ENCODE data around the gene SIN3A.
"Not testable (repeated sequence)": the region's sequence is repeated elsewhere in the genome, so short reads cannot be mapped to it uniquely, and the experiment has no call there.

SIN3A gene

DNA sequence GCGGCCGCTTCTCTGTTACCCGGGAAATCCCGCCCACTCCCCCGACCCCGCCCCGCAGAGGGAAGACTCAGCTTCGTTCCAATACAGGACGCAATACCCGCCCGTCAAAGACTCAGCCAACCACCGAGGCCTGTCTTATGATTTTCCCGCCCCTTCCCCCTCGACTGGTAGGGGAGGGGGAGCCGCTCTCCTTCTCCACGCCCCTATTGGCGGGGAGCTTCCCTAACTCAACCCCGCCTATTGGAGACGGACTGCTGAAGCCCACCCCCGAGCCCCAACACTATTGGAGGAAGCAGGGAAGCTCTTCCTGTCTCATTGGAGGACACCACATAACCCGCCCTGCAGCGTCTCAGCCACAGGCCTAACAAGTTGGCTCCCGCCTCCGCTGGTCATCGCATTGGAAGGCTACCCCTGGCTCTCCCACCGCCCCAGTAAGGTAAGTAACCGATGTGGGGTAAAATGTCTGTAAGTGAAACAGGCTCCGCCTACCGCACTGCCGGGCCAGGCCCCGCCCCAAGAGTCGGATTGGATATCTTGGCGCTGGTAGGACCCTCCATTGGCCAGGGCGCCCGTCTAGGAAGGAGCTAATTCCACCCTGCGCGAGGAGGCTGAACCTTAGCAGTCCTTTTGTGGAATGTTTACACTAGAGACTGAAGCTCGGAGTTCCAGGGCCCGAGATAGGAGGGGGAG, at the start of gene SIN3A:
Gene SIN3A (minus strand): TSS at position 17 of the 690 bp plus-strand sequence. CDS start 21,315 bp downstream, outside the sequence.
- DNase-seq (ENCODE audit: low read depth) = peak; percentile 100
- Histone ChIP-seq H3K9me3 (ENCODE audit: control insufficient read depth, low read length) (no peaks in the 10 kb centered on the region), H3K4me1 (ENCODE audit: control insufficient read depth, insufficient read depth, low read length) (peaks cover 28% of the 10 kb centered on the region), H3K27me3 (replicated peaks; ENCODE audit: control insufficient read depth, insufficient read depth, low read length) (no peaks in the 10 kb centered on the region), H3K9ac (ENCODE audit: low read length) (peak within 1 kb of the TSS; percentile 89), H3K36me3 (ENCODE audit: control insufficient read depth, insufficient read depth, low read length, severe bottlenecking) (no peaks in the 10 kb centered on the region), H3K4me3 (ENCODE audit: low read length) (peak within 1 kb of the TSS; percentile 94)

DNA sequence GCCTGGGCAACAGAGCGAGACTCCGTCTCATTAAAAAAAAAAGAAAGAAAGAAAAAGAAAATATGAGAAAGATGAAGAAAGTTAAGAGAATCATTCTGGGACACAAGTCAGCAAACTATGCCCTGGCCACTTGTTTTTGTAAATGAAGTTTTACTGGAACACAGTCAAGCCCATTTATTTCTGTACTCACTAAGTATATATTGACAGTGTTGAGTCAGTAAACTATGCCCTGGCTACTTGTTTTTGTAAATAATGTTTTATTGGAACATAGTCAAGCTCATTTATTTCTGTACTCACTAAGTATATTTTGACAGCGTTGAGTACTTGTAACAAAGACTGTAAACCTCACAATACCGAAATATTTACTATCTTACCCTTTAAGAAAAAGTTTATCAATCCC, 42.2 kb upstream of the SIN3A start:
- Histone ChIP-seq H3K36me3 (ENCODE audit: control insufficient read depth, insufficient read depth, low read length, severe bottlenecking) (peaks cover 28% of the 10 kb centered on the region), H3K4me3 (ENCODE audit: low read length) (no peak overlapping the region), H3K27me3 (replicated peaks; ENCODE audit: control insufficient read depth, insufficient read depth, low read length) (no peaks in the 10 kb centered on the region), H3K9ac (ENCODE audit: low read length) (no peak overlapping the region), H3K4me1 (ENCODE audit: control insufficient read depth, insufficient read depth, low read length) (no peaks in the 10 kb centered on the region), H3K9me3 (ENCODE audit: control insufficient read depth, low read length) (peaks cover 3% of the 10 kb centered on the region)
- DNase-seq (ENCODE audit: low read depth) = no peak

DNA sequence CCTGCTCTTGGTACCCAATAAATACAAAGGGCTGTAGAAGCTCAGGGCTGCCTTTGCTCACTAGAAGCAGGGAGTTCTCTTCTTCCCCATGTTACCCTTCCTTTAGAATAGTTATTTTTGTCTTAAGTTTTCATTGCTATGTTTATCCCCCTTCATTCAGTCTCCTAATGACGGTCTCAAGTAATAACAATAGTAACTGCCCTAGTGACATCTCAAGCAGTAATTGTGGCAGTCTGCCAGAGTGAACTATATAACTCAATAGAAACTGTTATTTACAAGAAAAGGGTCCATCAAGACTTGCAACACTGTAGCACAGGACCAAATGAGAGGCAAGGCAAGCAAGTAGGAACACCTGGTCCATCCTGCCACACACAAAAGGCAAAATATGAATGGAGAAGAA, 32.5 kb upstream of the SIN3A start:
- Histone ChIP-seq H3K9ac (ENCODE audit: low read length) (no peak overlapping the region), H3K4me1 (ENCODE audit: control insufficient read depth, insufficient read depth, low read length) (no peaks in the 10 kb centered on the region), H3K9me3 (ENCODE audit: control insufficient read depth, low read length) (no peaks in the 10 kb centered on the region), H3K36me3 (ENCODE audit: control insufficient read depth, insufficient read depth, low read length, severe bottlenecking) (peaks cover 25% of the 10 kb centered on the region), H3K4me3 (ENCODE audit: low read length) (no peak overlapping the region), H3K27me3 (replicated peaks; ENCODE audit: control insufficient read depth, insufficient read depth, low read length) (no peaks in the 10 kb centered on the region)
- no peak for DNase-seq (ENCODE audit: low read depth)

DNA sequence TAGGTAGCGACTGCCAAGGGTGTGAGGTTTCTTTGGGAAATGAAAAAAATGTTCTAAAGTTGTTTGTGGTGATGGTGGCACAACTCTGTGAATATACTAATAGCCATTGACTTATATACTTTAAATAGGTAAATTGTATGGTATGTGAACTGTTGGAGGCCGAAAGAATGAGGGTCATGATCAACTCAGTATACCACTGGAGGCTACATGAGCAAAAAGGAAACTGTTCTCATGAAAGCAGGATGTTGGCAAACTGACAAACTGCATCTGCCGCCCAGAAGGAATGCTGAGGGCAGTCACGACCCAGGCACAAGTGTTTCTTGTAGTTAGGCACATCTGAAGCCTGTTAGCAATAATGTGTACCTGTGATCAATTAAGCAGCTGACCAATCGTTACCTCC, 32.1 kb upstream of the SIN3A start:
- not testable (repeated sequence) for H3K9me3 ChIP-seq (ENCODE audit: control insufficient read depth, low read length); DNase-seq (ENCODE audit: low read depth); H3K9ac ChIP-seq (ENCODE audit: low read length); H3K4me3 ChIP-seq (ENCODE audit: low read length); H3K4me1 ChIP-seq (ENCODE audit: control insufficient read depth, insufficient read depth, low read length); H3K27me3 ChIP-seq (replicated peaks; ENCODE audit: control insufficient read depth, insufficient read depth, low read length)
- H3K36me3 ChIP-seq (ENCODE audit: control insufficient read depth, insufficient read depth, low read length, severe bottlenecking) = peaks cover 28% of the 10 kb centered on the region

DNA sequence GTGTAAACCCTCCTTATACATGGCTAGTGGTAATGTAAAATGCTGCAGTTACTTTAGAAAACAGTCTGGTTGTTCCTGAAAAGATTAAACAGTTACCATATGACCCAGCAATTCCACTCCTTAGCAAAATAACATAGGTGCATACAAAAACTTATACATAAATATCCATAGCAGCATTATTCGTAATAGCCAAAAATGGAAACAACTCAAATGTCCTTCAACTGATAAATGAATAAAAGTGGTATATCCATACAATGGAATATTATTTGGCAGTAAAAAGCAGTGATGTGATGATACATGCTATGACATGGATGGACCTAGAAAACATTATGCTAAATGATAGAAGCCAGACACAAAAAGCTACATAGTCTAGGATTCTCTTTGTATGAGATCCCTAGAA, 31.6 kb upstream of the SIN3A start:
- no peak for DNase-seq (ENCODE audit: low read depth)
- no peaks in the 10 kb centered on the region for H3K9me3 ChIP-seq (ENCODE audit: control insufficient read depth, low read length)
- H3K27me3 ChIP-seq (replicated peaks; ENCODE audit: control insufficient read depth, insufficient read depth, low read length) = no peaks in the 10 kb centered on the region
- H3K36me3 ChIP-seq (ENCODE audit: control insufficient read depth, insufficient read depth, low read length, severe bottlenecking) = peaks cover 32% of the 10 kb centered on the region
- no peak overlapping the region for H3K4me3 ChIP-seq (ENCODE audit: low read length)
- H3K4me1 ChIP-seq (ENCODE audit: control insufficient read depth, insufficient read depth, low read length) = no peaks in the 10 kb centered on the region
- H3K9ac ChIP-seq (ENCODE audit: low read length) = no peak overlapping the region

DNA sequence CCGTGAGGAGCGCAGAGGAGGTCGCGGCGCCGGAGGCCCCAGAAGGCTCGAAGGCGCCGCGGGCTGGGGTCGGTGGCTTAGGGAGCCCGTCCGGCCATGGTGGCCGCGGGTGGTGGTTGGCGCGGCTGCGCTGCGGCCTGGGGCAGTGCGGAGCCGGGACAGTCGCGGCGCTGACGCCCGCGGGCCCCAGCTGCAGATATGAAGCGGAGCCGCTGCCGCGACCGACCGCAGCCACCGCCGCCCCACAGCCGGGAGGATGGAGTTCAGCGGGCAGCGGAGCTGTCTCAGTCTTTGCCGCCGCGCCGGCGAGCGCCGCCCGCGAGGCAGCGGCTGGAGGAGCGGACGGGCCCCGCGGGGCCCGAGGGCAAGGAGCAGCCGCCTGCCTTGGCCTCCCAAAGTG, 29.0 kb upstream of the SIN3A start:
- peaks cover 26% of the 10 kb centered on the region for H3K36me3 ChIP-seq (ENCODE audit: control insufficient read depth, insufficient read depth, low read length, severe bottlenecking)
- not testable (repeated sequence) for H3K4me1 ChIP-seq (ENCODE audit: control insufficient read depth, insufficient read depth, low read length); H3K27me3 ChIP-seq (replicated peaks; ENCODE audit: control insufficient read depth, insufficient read depth, low read length)

DNA sequence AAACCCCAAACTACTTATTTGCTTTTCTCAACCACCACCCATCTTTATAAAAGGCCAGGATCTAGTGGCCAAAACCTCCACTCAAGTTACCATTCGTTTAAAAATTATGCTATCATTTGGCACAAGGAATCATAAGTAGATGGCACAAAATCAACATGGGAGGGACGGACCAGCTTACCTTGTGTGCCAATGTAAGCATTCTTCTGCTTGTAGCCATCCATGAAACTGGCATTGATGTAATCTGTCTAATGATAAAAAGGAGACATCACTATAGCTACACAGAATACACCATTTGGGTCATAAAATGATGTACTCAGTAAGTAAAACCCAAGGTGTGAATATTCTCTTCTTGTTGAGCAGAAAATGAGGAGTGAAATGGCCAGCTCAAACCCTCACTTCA, 28.2 kb upstream of the SIN3A start:
- Histone ChIP-seq H3K36me3 (ENCODE audit: control insufficient read depth, insufficient read depth, low read length, severe bottlenecking) (peaks cover 33% of the 10 kb centered on the region), H3K4me1 (ENCODE audit: control insufficient read depth, insufficient read depth, low read length) (no peaks in the 10 kb centered on the region), H3K9ac (ENCODE audit: low read length) (no peak overlapping the region), H3K4me3 (ENCODE audit: low read length) (no peak overlapping the region), H3K27me3 (replicated peaks; ENCODE audit: control insufficient read depth, insufficient read depth, low read length) (no peaks in the 10 kb centered on the region), H3K9me3 (ENCODE audit: control insufficient read depth, low read length) (no peaks in the 10 kb centered on the region)
- DNase-seq (ENCODE audit: low read depth) = no peak

More for the DNA sequence above, 29.0 kb upstream of the SIN3A start:
- not testable (repeated sequence) for DNase-seq (ENCODE audit: low read depth); H3K9ac ChIP-seq (ENCODE audit: low read length); H3K9me3 ChIP-seq (ENCODE audit: control insufficient read depth, low read length); H3K4me3 ChIP-seq (ENCODE audit: low read length)

DNA sequence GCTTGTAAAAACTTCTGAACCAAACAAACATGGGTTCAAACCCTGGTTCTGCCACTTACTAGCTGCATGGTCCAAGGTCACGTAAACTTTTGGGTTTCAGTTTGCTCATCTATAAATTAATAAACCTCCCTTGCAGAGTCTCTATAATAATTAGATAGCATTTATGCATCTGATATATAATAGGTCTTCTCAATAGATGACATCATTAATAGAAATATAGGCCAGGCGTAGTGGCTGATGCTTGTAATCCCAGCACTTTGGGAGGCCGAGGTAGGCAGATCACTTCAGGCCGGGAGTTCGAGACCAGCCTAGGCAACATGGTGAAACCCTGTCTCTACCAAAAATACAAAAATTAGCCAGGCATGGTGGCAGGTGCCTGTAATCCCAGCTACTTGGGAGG, 25.6 kb upstream of the SIN3A start:
- H3K4me1 ChIP-seq (ENCODE audit: control insufficient read depth, insufficient read depth, low read length); DNase-seq (ENCODE audit: low read depth); H3K4me3 ChIP-seq (ENCODE audit: low read length); H3K9me3 ChIP-seq (ENCODE audit: control insufficient read depth, low read length); H3K9ac ChIP-seq (ENCODE audit: low read length); H3K27me3 ChIP-seq (replicated peaks; ENCODE audit: control insufficient read depth, insufficient read depth, low read length): not testable (repeated sequence)
- H3K36me3 ChIP-seq (ENCODE audit: control insufficient read depth, insufficient read depth, low read length, severe bottlenecking) = peaks cover 35% of the 10 kb centered on the region

DNA sequence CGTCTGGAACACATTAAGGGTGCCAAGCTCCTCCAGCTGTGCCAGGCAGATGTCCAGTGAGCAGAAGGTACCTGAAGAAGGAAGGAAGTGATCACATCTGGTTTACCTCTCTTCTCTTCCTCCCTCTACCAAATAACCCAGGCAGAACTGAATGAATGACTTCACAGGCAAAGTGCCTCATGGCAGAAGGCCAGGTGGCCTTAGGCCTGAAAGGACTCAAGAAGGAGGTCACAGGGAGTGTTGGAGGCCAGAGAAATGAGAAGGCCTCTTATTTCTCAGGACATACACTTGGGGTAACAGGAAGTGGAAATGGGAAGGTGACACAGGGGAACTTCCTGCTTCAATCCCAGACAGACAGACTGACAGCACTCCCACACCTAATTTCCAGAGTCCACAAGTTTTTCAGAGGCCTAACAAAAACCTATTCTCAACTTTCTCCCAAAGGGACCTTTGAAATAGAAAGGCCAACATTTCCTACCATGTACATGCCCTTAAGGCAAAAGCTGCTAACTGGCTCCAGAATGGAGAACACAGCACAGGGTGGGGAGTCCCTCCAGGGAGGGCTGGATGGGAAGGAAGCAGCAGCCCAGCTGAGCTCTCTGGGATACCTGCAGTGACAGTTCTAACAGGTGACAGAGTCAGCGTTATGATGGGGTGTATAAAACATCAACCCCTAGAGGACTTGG, 17.6 kb upstream of the SIN3A start:
- peaks cover 17% of the 10 kb centered on the region for H3K4me1 ChIP-seq (ENCODE audit: control insufficient read depth, insufficient read depth, low read length)
- peaks cover 60% of the 10 kb centered on the region for H3K36me3 ChIP-seq (ENCODE audit: control insufficient read depth, insufficient read depth, low read length, severe bottlenecking)
- no peak overlapping the region for H3K4me3 ChIP-seq (ENCODE audit: low read length)
- no peaks in the 10 kb centered on the region for H3K27me3 ChIP-seq (replicated peaks; ENCODE audit: control insufficient read depth, insufficient read depth, low read length)
- DNase-seq (ENCODE audit: low read depth) = no peak
- no peaks in the 10 kb centered on the region for H3K9me3 ChIP-seq (ENCODE audit: control insufficient read depth, low read length)
- no peak overlapping the region for H3K9ac ChIP-seq (ENCODE audit: low read length)

DNA sequence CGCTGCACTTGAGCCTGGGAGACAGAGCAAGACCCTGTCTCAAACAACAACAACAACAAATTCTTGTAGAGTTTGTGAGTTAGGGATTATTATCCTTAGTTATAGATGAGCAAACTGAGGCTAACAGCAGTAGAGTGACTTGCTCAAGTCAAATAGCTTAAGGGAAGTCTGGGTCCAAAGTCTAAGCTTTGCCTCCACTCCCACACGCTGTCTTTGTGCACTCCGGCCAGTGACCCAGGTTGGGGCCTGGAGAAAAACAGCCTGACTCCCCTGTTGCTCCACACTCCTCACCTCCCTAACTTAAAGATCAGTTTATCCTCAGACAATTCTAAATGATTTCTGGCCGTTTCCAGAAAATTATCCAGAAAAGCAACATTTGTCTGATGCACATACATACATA, 9.2 kb upstream of the SIN3A start:
- H3K4me3 ChIP-seq (ENCODE audit: low read length) = no peak overlapping the region
- H3K4me1 ChIP-seq (ENCODE audit: control insufficient read depth, insufficient read depth, low read length) = peaks cover 42% of the 10 kb centered on the region
- H3K9ac ChIP-seq (ENCODE audit: low read length) = no peak overlapping the region
- no peak for DNase-seq (ENCODE audit: low read depth)
- no peaks in the 10 kb centered on the region for H3K27me3 ChIP-seq (replicated peaks; ENCODE audit: control insufficient read depth, insufficient read depth, low read length)
- H3K9me3 ChIP-seq (ENCODE audit: control insufficient read depth, low read length) = no peaks in the 10 kb centered on the region
- peaks cover 1% of the 10 kb centered on the region for H3K36me3 ChIP-seq (ENCODE audit: control insufficient read depth, insufficient read depth, low read length, severe bottlenecking)

DNA sequence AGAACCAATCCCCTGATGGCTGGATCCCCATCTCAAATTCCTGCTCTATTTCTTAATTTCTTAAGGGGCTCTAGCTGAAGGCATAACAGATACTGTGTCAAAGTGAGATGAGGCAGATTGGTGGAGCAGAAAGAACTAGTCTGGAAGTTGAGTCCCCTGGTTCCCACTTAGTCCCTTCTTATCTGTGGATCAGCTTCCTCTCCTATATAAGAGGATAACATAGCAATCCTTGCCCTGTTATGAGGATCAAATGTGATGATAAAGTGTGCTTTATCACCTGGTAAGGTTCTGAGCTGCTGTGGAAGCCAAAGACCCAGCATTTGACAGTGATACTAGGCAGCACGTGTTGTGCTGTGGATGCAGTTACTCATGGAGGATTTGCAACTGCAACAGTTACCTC, 8.1 kb upstream of the SIN3A start:
- H3K4me1 ChIP-seq (ENCODE audit: control insufficient read depth, insufficient read depth, low read length) = peaks cover 40% of the 10 kb centered on the region
- no peak for DNase-seq (ENCODE audit: low read depth)
- H3K27me3 ChIP-seq (replicated peaks; ENCODE audit: control insufficient read depth, insufficient read depth, low read length) = no peaks in the 10 kb centered on the region
- no peaks in the 10 kb centered on the region for H3K36me3 ChIP-seq (ENCODE audit: control insufficient read depth, insufficient read depth, low read length, severe bottlenecking)
- no peaks in the 10 kb centered on the region for H3K9me3 ChIP-seq (ENCODE audit: control insufficient read depth, low read length)
- H3K4me3 ChIP-seq (ENCODE audit: low read length) = no peak overlapping the region
- H3K9ac ChIP-seq (ENCODE audit: low read length) = no peak overlapping the region

Data from adipocyte (in vitro differentiated cells).